Right atrium auricular region (tissue), 2 donors: ENCODE results near the gene ELOVL7. TPM values are rescaled to one million over a fixed set of nuclear protein-coding genes. Genes with fewer than 3 reads are reported as not detected.
A peak's percentile ranks its signal among the peaks of the same experiment; 100 is the strongest.

ENCODE experiments used
- DNase-seq: peaks from one replicate; pipeline ENCODE4 v3.0.0-alpha.2; 2019; ENCODE audit warnings: low spot score
- H3K27ac ChIP-seq, 2 donors: fragments of 200-600 bp; sonication (generic); 1 replicate in 1 of 2; 2 replicates in 1 of 2; pipeline ENCODE4 v1.5.1; 2016 to 2019
- H3K27me3 ChIP-seq, 2 donors: fragments of 200-600 bp; sonication (generic); one replicate each; pipeline versions ENCODE4 v1.5.1 to v1.6.0; 2017 to 2019
- H3K36me3 ChIP-seq: fragments of 200-600 bp; sonication (generic); one replicate; pipeline ENCODE4 v1.5.1; 2016
- H3K4me1 ChIP-seq, 2 donors: fragments of 200-600 bp; sonication (generic); one replicate each; pipeline versions ENCODE4 v1.5.1 to v1.6.0; 2017 to 2019
- H3K4me3 ChIP-seq, 2 donors: fragments of 200-600 bp; sonication (generic); 1 replicate in 1 of 2; 2 replicates in 1 of 2; pipeline ENCODE4 v1.5.1; 2017 to 2019; ENCODE audit warnings: mild to moderate bottlenecking in 1 of 2, moderate library complexity in 1 of 2
- H3K9me3 ChIP-seq, 2 donors: fragments of 200-600 bp; sonication (generic); one replicate each; pipeline ENCODE4 v1.5.1; 2019
- CTCF ChIP-seq, 2 donors: fragments of 200-600 bp; sonication (generic); IDR thresholded peaks; one replicate each; pipeline ENCODE4 v1.5.1; 2019; ENCODE audit warnings: antibody characterized with exemption in 2 of 2
- total RNA-seq, 2 donors: library from RNA; depleted of rRNA; stranded (reverse); fragments of >200 nt; gene quantifications; one replicate each; pipeline ENCODE4 v1.1.0, GENCODE V29; 2016

The ELOVL7 gene
- total RNA-seq = 1 to 10 TPM in 1 of 2 donors, under 1 TPM in 1; 0.43 to 1.5 TPM

- peaks cover 0 to 13% of the 10 kb centered on the region in 2 donors for H3K4me1 ChIP-seq
- no peak for DNase-seq
- no peaks in the 10 kb centered on the region for H3K27me3 ChIP-seq
- no peaks in the 10 kb centered on the region for H3K36me3 ChIP-seq
- peak in 1 of 2 donors; percentile 34 for TF ChIP-seq CTCF (IDR thresholded peaks at IDR 0.05)
- H3K4me3 ChIP-seq = peak within 1 kb of the TSS; percentile 47 to 68
- H3K27ac ChIP-seq = peak within 1 kb of the TSS in 1 of 2 donors; percentile 32
- H3K9me3 ChIP-seq = no peaks in the 10 kb centered on the region
These were observed at the start of gene ELOVL7 for GRCh38 chr5:60843936-60844905. ELOVL7 (minus strand) TSS chr5:60844269; CDS start chr5:60787397, 56,872 bp downstream.

GRCh38 chr5:60893521-60893920, 49.5 kb upstream of the ELOVL7 start:
- DNase-seq = no peak
- H3K27me3 ChIP-seq = no peaks in the 10 kb centered on the region
- no peak overlapping the region for H3K4me3 ChIP-seq
- TF ChIP-seq CTCF (IDR thresholded peaks at IDR 0.05) = no peak
- H3K9me3 ChIP-seq = no peaks in the 10 kb centered on the region
- H3K27ac ChIP-seq = no peak overlapping the region
- H3K4me1 ChIP-seq = no peaks in the 10 kb centered on the region
- H3K36me3 ChIP-seq = peaks cover 12% of the 10 kb centered on the region

GRCh38 chr5:60891667-60892066, 47.6 kb upstream of the ELOVL7 start:
- Histone ChIP-seq H3K27ac (no peak overlapping the region), H3K36me3 (peaks cover 12% of the 10 kb centered on the region), H3K4me1 (no peaks in the 10 kb centered on the region), H3K4me3 (no peak overlapping the region), H3K9me3 (no peaks in the 10 kb centered on the region), H3K27me3 (no peaks in the 10 kb centered on the region)
- TF ChIP-seq CTCF (IDR thresholded peaks at IDR 0.05) = no peak
- DNase-seq = no peak

- TF ChIP-seq CTCF (IDR thresholded peaks at IDR 0.05) = no peak
- no peak for DNase-seq
- H3K4me1 ChIP-seq = no peaks in the 10 kb centered on the region
- H3K27ac ChIP-seq = no peak overlapping the region
- H3K4me3 ChIP-seq = no peak overlapping the region
- no peaks in the 10 kb centered on the region for H3K9me3 ChIP-seq
- H3K36me3 ChIP-seq = peaks cover 5% of the 10 kb centered on the region
- H3K27me3 ChIP-seq = no peaks in the 10 kb centered on the region
These were observed 44.4 kb upstream of the ELOVL7 start for GRCh38 chr5:60888359-60889061.

- H3K4me1 ChIP-seq = no peaks in the 10 kb centered on the region
- TF ChIP-seq CTCF (IDR thresholded peaks at IDR 0.05) = no peak
- H3K27me3 ChIP-seq = no peaks in the 10 kb centered on the region
- no peak for DNase-seq
- H3K4me3 ChIP-seq = no peak overlapping the region
- peaks cover 5% of the 10 kb centered on the region for H3K36me3 ChIP-seq
- no peak overlapping the region for H3K27ac ChIP-seq
- no peaks in the 10 kb centered on the region for H3K9me3 ChIP-seq
These were observed 43.7 kb upstream of the ELOVL7 start for GRCh38 chr5:60887746-60888145.
